Cardiac fibroblast (primary cell): ENCODE data around the gene METTL26.

Experiments
- DNase-seq, 2 donors: peaks; one replicate each; pipeline versions ENCODE4 v3.0.0 to v3.0.0-alpha.2; 2010; ENCODE audit warnings: low read depth in 2 of 2
- H3K4me3 ChIP-seq, 2 donors: replicated peaks in 1 of 2; 1 replicate in 1 of 2; 2 replicates in 1 of 2; pipeline ENCODE4 v1.5.1; 2011; ENCODE audit warnings: low read depth in 2 of 2, low read length in 2 of 2, mild to moderate bottlenecking in 2 of 2, moderate library complexity in 1 of 2
- TF ChIP-seq, protein P1 (sequence below): IDR thresholded peaks from one replicate; pipeline ENCODE4 v1.5.1; 2011; ENCODE audit warnings: low read depth, mild to moderate bottlenecking, low read length, inconsistent platforms

Gene METTL26

DNA sequence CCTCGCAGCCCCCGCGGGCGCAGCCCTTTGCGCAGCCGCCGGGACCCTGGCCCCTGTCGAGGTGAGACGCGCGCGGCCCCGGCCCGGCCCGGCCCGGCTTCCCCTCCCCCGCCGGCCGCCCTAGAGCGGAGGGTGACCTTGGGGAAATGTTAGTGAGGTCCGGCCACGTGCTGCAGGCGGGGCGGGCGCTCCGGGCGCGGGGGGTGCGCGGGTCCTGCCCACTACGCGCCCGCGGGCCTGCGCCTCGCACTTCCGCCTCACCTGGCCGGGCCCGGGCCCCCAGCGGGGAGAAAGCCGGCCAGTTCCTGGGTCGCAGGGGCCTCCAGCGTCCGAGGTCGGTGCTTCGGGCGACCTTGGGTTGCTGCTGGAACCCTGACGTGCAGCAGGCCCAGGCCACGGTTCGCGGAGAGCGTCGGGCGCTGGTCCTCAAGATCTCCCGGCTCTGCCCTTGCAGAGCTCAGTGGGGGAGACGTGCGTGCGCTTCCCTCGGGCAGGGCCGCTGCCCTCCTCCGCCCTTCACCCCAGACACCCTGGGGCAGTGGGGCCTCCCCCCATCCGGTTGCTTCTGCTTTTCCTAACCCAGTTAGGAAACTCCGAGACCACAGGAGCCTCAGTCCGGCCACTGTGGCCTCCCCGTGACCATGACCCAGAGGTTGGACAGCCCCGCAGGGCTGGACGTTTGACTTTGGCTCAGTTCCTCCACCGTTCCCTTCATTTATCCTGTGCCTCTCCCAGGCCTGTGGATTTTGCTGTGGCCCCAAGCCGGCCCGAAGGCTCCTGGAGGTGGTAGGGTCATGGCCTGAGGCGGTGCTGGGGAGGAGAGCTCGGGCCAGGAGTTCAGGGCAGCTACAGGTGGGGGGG lies 6.3 kb upstream of the METTL26 start:
- TF ChIP-seq, protein P1, sequence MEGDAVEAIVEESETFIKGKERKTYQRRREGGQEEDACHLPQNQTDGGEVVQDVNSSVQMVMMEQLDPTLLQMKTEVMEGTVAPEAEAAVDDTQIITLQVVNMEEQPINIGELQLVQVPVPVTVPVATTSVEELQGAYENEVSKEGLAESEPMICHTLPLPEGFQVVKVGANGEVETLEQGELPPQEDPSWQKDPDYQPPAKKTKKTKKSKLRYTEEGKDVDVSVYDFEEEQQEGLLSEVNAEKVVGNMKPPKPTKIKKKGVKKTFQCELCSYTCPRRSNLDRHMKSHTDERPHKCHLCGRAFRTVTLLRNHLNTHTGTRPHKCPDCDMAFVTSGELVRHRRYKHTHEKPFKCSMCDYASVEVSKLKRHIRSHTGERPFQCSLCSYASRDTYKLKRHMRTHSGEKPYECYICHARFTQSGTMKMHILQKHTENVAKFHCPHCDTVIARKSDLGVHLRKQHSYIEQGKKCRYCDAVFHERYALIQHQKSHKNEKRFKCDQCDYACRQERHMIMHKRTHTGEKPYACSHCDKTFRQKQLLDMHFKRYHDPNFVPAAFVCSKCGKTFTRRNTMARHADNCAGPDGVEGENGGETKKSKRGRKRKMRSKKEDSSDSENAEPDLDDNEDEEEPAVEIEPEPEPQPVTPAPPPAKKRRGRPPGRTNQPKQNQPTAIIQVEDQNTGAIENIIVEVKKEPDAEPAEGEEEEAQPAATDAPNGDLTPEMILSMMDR: no peak
- peak overlapping the region; percentile 55 to 63 for H3K4me3 ChIP-seq
- DNase-seq: peak in 1 of 2 donors; percentile 31

DNA sequence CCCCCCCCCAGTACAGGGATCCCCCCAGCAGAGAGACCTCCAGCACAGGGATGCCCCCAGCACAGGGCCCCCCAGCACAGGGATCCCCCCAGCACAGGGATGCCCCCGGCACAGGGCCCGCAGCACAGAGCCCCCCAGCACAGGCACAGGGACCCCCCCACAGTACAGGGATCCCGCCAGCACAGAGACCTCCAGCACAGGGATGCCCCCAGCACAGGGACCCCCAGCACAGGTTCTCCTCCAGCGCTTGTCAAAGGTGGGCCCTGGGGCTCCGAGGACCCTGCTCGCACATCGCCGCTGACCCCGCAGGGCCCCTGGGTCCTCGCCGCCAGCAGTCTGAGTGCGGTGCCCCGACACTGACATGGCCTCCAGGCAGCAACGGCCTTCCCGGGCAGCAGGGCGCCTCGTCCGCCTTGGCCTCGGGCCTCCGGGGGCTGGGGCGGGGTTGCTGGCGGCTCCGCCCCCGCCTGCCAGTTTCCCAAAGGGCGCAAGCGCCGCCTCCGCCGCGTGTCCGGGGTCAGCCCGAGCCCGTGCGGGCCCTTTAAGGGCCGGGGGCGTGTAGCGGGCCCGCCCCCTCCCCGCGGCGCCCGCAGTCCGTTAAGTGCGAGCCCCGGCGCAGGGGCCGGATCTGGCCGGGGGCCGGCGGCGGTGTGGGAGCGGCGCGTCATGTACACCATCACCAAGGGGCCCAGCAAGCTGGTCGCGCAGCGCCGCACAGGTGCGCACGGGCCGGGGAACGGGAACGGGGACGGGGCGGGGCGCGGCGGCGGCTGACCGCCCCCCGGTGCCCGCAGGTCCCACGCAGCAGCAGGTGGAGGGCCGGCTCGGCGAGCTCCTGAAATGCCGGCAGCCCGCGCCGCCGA lies 5.5 kb upstream of the METTL26 start, which contains the start of gene MCRIP2:
MCRIP2 (plus strand) TSS at position 503 of the 863 bp plus-strand sequence; CDS start at position 667, 164 bp downstream.
- TF ChIP-seq, protein P1: no peak
- DNase-seq: peak; percentile 61 to 85
- peak within 1 kb of the TSS; percentile 63 to 84 for H3K4me3 ChIP-seq

DNA sequence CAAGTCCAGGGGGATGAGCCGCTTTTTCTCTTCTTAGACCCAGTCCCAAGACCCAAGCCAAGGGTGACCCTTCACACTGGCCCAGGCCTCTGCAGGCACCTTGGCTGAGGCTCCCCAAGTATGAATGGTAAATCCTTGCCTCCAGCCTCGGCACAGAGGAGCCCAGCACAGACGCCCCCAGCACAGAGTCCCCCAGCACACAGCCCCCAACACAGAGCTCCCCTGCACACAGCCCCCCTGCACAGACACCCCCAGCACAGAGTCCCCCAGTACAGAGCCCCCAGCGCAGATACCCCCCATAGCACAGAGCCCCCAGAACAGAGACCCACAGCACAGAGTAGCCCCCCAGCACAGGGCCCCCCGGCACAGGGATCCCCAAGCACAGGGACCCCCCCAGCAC lies 4.5 kb upstream of the METTL26 start:
- H3K4me3 ChIP-seq: peak overlapping the region in 1 of 2 donors; percentile 84
- TF ChIP-seq, protein P1: no peak
- no peak for DNase-seq

DNA sequence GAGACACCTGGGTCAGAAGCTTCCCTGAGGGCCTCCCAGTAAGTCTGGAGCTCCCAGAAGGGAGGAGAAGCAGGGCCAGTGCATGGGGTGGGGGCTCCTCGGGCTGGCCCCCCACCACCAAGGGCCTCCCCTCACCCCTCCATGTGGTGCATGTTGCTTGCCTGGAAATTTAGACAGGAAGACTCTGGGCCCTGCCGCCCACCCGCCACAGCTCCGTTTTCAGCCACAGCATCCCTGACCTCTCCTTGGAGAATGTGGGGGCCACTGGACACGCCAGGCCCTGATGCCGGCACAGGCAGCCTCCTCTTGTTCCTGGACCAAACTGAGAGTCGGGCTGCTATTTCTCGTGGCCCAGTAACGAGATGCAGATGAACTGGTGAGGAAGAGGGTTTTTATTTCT lies 2.7 kb upstream of the METTL26 start:
- DNase-seq: no peak
- TF ChIP-seq, protein P1: no peak
- no peak overlapping the region for H3K4me3 ChIP-seq

DNA sequence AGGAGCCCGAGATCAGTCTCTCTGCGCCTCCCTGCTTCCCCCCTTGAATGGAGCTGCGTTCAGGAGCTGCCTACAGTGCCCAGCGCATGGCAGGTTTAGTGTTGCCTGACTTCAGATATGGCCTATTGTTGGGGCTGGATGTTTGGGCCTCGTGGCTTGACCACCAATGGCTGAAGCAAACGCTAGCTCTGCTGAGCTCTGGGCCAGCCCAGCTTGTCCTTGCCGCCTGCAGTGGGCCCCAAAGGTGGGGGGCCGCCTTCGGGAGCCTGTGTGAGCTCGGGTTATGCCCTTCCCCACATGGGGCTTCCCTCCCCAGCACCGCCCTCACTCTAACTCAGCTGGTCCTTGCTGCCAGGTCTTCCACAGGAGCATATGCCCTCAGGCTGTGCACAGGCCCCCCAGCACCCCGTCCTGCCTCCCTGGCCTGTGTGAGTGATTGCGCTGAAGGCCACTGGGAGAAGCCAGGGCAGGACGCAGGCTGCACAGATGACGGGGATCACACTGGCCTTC lies 2.0 kb upstream of the METTL26 start:
- DNase-seq: no peak
- TF ChIP-seq, protein P1: no peak
- H3K4me3 ChIP-seq: no peak overlapping the region

DNA sequence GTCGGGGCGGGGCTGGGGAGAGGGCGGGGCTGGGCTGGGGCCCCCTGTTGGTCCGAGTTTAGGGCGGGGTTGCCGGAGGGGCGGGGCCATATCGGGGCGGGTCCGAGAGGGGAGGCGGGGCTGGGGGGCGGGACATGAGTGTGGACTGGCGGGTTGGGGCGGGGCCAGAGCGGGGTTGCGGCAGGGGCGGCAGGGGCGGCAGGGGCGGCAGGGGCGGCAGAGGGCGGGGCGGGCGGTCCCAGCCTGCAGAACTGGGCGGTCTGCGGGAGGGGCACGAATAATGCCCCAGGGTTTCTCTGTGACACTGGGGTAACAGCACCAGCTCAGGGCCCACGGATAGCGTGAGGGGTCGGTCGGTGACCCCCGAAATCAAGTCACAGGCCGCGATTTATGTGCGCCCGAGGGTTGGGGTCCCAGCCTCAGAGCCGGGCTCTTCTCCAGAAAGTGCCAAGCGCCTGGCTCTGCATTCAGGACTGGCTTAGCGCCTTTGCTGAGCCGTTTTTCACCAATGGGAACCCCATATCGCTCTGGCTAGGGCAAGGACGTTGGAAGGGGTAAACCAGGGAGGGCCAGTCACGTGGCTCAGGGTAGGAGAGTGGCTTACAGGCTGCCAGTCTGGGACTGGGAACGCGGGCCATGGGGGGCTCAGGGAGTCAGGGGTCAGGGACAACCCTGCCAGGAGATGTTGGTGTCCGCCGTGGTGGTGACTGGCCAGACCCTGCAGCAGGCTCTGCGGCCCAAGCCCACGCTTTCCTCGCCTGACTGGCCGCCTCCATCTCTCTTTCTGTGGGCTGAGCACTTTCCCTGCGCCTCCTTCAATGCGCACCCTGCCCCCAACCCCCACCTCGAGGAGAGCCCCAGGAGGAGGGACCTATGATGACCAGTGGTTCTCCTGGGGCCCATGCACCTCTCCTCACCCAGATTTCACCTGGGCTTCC lies 1.2 kb upstream of the METTL26 start:
- TF ChIP-seq, protein P1: no peak
- peak overlapping the region; percentile 75 to 81 for H3K4me3 ChIP-seq
- peak; percentile 92 to 95 for DNase-seq
